Left ventricle myocardium inferior (tissue), 1 donor: ENCODE results near the gene LMTK2. TPM values are rescaled to one million over a fixed set of nuclear protein-coding genes. Genes with fewer than 3 reads are reported as not detected.
"Not testable (repeated sequence)": the region's sequence is repeated elsewhere in the genome, so short reads cannot be mapped to it uniquely, and the experiment has no call there.

Experiments
- DNase-seq: peaks from one replicate; pipeline ENCODE4 v3.0.0-alpha.2; 2020
- H3K27ac ChIP-seq: fragments of 200-600 bp; replicated peaks from 2 replicates; pipeline ENCODE4 v1.8.0; 2021
- H3K27me3 ChIP-seq: fragments of 200-600 bp; 2 replicates; pipeline ENCODE4 v1.8.0; 2021; ENCODE audit warnings: low read depth
- H3K36me3 ChIP-seq: fragments of 200-600 bp; 2 replicates; pipeline ENCODE4 v1.8.0; 2021
- H3K4me1 ChIP-seq: fragments of 200-600 bp; 2 replicates; pipeline ENCODE4 v1.8.0; 2021
- H3K4me3 ChIP-seq: fragments of 200-600 bp; 2 replicates; pipeline ENCODE4 v1.8.0; 2021; ENCODE audit warnings: mild to moderate bottlenecking, moderate library complexity
- H3K9me3 ChIP-seq: fragments of 200-600 bp; replicated peaks from 2 replicates; pipeline ENCODE4 v1.8.0; 2021
- CTCF ChIP-seq: fragments of 200-600 bp; IDR thresholded peaks from 2 replicates; pipeline ENCODE4 v1.8.0; 2021; ENCODE audit warnings: antibody characterized with exemption, mild to moderate bottlenecking, borderline replicate concordance
- intact Hi-C: fragments of 100-400 bp; cut with micrococcal nuclease; formaldehyde crosslinking; loops from one replicate; pipeline ENCODE4 v1.11.0; 2022
- total RNA-seq: library from RNA; stranded (reverse); fragmentation: NEBNext Ultra II Directional; extraction: Animal tissue kit (Norgen Biotek cat#: 25700); gene quantifications from one replicate; pipeline ENCODE4 v1.2.1, GENCODE V29; 2021
- donor health status: DM: no; HTN: yes; CAD: no; lungs with severe emphysema.

LMTK2 gene
- total RNA-seq, 1 donor from 2014 or later = 26.9 TPM

- intact Hi-C loops = no loop called here
- TF ChIP-seq CTCF = no peak
- no peaks in the 10 kb centered on the region for H3K9me3 ChIP-seq
- no peak overlapping the region for H3K27ac ChIP-seq
- H3K36me3 ChIP-seq = peaks cover 27% of the 10 kb centered on the region
- H3K4me1 ChIP-seq = peaks cover 8% of the 10 kb centered on the region
- H3K27me3 ChIP-seq = peaks cover 14% of the 10 kb centered on the region
- no peak overlapping the region for H3K4me3 ChIP-seq
- no peak for DNase-seq
Observed at GRCh38 chr7:98214811-98215321, 108.2 kb downstream of the LMTK2 start.

- Histone ChIP-seq H3K4me3 (no peak overlapping the region), H3K27me3 (peaks cover 11% of the 10 kb centered on the region), H3K4me1 (peaks cover 5% of the 10 kb centered on the region), H3K36me3 (peaks cover 35% of the 10 kb centered on the region), H3K9me3 (no peaks in the 10 kb centered on the region), H3K27ac (no peak overlapping the region)
- peak; percentile 10 for DNase-seq
- TF ChIP-seq CTCF = no peak
- intact Hi-C loops = no loop called here
Observed at GRCh38 chr7:98215561-98216495, 109.2 kb downstream of the LMTK2 start.

GRCh38 chr7:98216941-98217622 lies 110.4 kb downstream of the LMTK2 start:
- no peaks in the 10 kb centered on the region for H3K9me3 ChIP-seq
- H3K36me3 ChIP-seq = peaks cover 48% of the 10 kb centered on the region
- no peak for TF ChIP-seq CTCF
- H3K27me3 ChIP-seq = peaks cover 2% of the 10 kb centered on the region
- H3K4me1 ChIP-seq = no peaks in the 10 kb centered on the region
- no peak overlapping the region for H3K27ac ChIP-seq
- H3K4me3 ChIP-seq = no peak overlapping the region
- intact Hi-C loops = no loop called here
- DNase-seq = peak; percentile 10

GRCh38 chr7:98217623-98218582 lies 111.2 kb downstream of the LMTK2 start:
- TF ChIP-seq CTCF = no peak
- Histone ChIP-seq H3K4me3 (no peak overlapping the region), H3K4me1 (no peaks in the 10 kb centered on the region), H3K36me3 (peaks cover 56% of the 10 kb centered on the region), H3K9me3 (no peaks in the 10 kb centered on the region), H3K27ac (no peak overlapping the region), H3K27me3 (no peaks in the 10 kb centered on the region)
- DNase-seq = peak; percentile 10
- intact Hi-C loops = no loop called here

- H3K9me3 ChIP-seq, H3K4me3 ChIP-seq, H3K27ac ChIP-seq, intact Hi-C loops, H3K27me3 ChIP-seq, H3K4me1 ChIP-seq: not testable (repeated sequence)
- H3K36me3 ChIP-seq = peaks cover 67% of the 10 kb centered on the region
- peak; percentile 0 for DNase-seq
Observed at GRCh38 chr7:98219382-98219781, 112.7 kb downstream of the LMTK2 start.
